ENCODE measurements around the gene ZIC1. TPM values are rescaled to one million over a fixed set of nuclear protein-coding genes. Genes with fewer than 3 reads are reported as not detected.

The ZIC1 gene
- total and polyA plus RNA-seq, 2 of the 4 experiments (the other 2 are of a cell fraction), result not detected

GRCh38 chr3:147397155-147397874 is 11.8 kb upstream of the ZIC1 start:
- ATAC-seq (ENCODE audit: low read depth), result no peak
- Histone ChIP-seq H2BK15ac (ENCODE audit: low read depth, low read length) (no peak overlapping the region), H3K14ac (replicated peaks; ENCODE audit: low read depth, low read length) (no peak overlapping the region), H2BK120ac (ENCODE audit: low read depth, low read length) (no peak overlapping the region), H3K23ac (ENCODE audit: low read depth, low read length) (no peak overlapping the region), H3K4me2 (ENCODE audit: low read depth, low read length) (no peak overlapping the region), H4K20me1 (ENCODE audit: insufficient read depth, low read length) (no peaks in the 10 kb centered on the region; the same call in 1 of the 2 replicates), H3K27me3 (ENCODE audit: control insufficient read depth, insufficient read depth, low read length) (peaks cover 80% of the 10 kb centered on the region), H3K56ac (ENCODE audit: extremely low read depth, insufficient read depth, low read length) (no peak overlapping the region), H3K36me3 (ENCODE audit: control insufficient read depth, insufficient read depth, low read length) (no peaks in the 10 kb centered on the region), H2AK9ac (replicated peaks; ENCODE audit: low read depth, low read length, poor library complexity) (no peak overlapping the region), H3K79me1 (ENCODE audit: low read depth in 1 of 2, low read length in 2 of 2) (no peaks in the 10 kb centered on the region), H4K8ac (ENCODE audit: low read depth in 2 of 2, low read length in 2 of 2) (no peak overlapping the region), H3K18ac (ENCODE audit: low read depth, low read length) (no peak overlapping the region), H2BK20ac (ENCODE audit: low read depth, low read length) (no peak overlapping the region), H3K4me3 (ENCODE audit: insufficient read depth, low read depth, low read length) (no peak overlapping the region), H2BK5ac (ENCODE audit: low read depth, low read length, poor library complexity, severe bottlenecking) (no peak overlapping the region), H3K9me3 (ENCODE audit: control insufficient read depth, insufficient read depth, low read length) (peaks cover 22% of the 10 kb centered on the region; the same call in 1 of the 2 replicates), H3K9ac (ENCODE audit: low read depth, low read length) (no peak overlapping the region), H3K4ac (ENCODE audit: low read depth, low read length) (no peak overlapping the region), H3K4me1 (ENCODE audit: control insufficient read depth, insufficient read depth, low read length) (no peaks in the 10 kb centered on the region), H3K27ac (ENCODE audit: insufficient read depth, low read length) (no peak overlapping the region), H2AK5ac (ENCODE audit: low read depth, low read length) (no peak overlapping the region), H3K9me1 (ENCODE audit: insufficient read depth, low read length) (no peaks in the 10 kb centered on the region), H4K91ac (ENCODE audit: insufficient read depth, low read depth, low read length) (no peak overlapping the region), H4K5ac (ENCODE audit: low read depth, low read length) (no peak overlapping the region), H2AFZ (replicated peaks; ENCODE audit: low read length, poor library complexity) (no peak overlapping the region)
- DNase-seq, result no peak
- TF ChIP-seq CHD1 (IDR thresholded peaks at IDR 0.05; ENCODE audit: low read depth, low read length), result no peak
- no peak for TF ChIP-seq MXI1 (IDR thresholded peaks at IDR 0.05; ENCODE audit: borderline replicate concordance, low read depth, low read length)
- TF ChIP-seq BHLHE40 (IDR thresholded peaks at IDR 0.05; ENCODE audit: low read depth, low read length), result no peak
- TF ChIP-seq POLR2A (IDR thresholded peaks at IDR 0.05; ENCODE audit: low read depth, low read length), result no peak
- no peak for TF ChIP-seq CEBPB (IDR thresholded peaks at IDR 0.05; ENCODE audit: low read depth, low read length)
- TF ChIP-seq SMC3 (IDR thresholded peaks at IDR 0.05; ENCODE audit: low read depth, low read length), result no peak
- TF ChIP-seq NFE2L2 (IDR thresholded peaks at IDR 0.05; ENCODE audit: low read depth, low read length), result no peak
- no peak for TF ChIP-seq CTCF (conservative IDR thresholded peaks at IDR 0.05; ENCODE audit: low read depth, low read length)
- no peak for TF ChIP-seq MAFK (IDR thresholded peaks at IDR 0.05; ENCODE audit: low read depth, low read length)
- TF ChIP-seq FOS (IDR thresholded peaks at IDR 0.05; ENCODE audit: low read depth, low read length), result no peak
- TF ChIP-seq RFX5 (IDR thresholded peaks at IDR 0.05; ENCODE audit: low read depth, low read length), result no peak
- intact Hi-C loops (cut with micrococcal nuclease), result no loop called here
- in situ Hi-C loops (cut with MboI; ENCODE audit: low sequenced_read_pairs), result no loop called here
- CTCF ChIA-PET, result no interaction called here
- dilution Hi-C loops (cut with HindIII; ENCODE audit: low sequenced_read_pairs, unreplicated experiment), result no loop called here
- 4% methylated on average over 15 of the region's 34 CpGs; no CpG with 5 or more reads in 1 of the 2 experiments for WGBS, 2 experiments (ENCODE audit: extremely low coverage in 2 of 2, insufficient read length in 1 of 2)
- POLR2A ChIA-PET (ENCODE audit: unreplicated experiment), result interaction anchor here (0.6 kb wide), 1 partner anchor 26 kb away, joined by 3 read pairs; no protein-coding TSS in a partner anchor
- no TSS peak for BruUV-seq (replicated peaks)

Data from IMR-90 (cell line).